Esophagus muscularis mucosa (tissue), 3 donors: Measurements from ENCODE around the gene CEP350.

Experiments
- POLR2A ChIP-seq: fragments of 450-650 bp; IDR thresholded peaks from one replicate; pipeline ENCODE4 v1.6.1; 2017; ENCODE audit warnings: antibody characterized with exemption, moderate library complexity, mild to moderate bottlenecking, low read depth
- TF ChIP-seq, protein P1 (sequence below), 3 experiments: fragments of 200-600 bp in 2 of 3; fragments of 450-650 bp in 1 of 3; sonication (generic) in 2 of 3; IDR thresholded peaks; one replicate each; pipeline ENCODE4 v1.5.1; 2017 to 2019; ENCODE audit warnings: antibody characterized with exemption in 3 of 3, mild to moderate bottlenecking in 2 of 3, moderate library complexity in 1 of 3

DNA sequence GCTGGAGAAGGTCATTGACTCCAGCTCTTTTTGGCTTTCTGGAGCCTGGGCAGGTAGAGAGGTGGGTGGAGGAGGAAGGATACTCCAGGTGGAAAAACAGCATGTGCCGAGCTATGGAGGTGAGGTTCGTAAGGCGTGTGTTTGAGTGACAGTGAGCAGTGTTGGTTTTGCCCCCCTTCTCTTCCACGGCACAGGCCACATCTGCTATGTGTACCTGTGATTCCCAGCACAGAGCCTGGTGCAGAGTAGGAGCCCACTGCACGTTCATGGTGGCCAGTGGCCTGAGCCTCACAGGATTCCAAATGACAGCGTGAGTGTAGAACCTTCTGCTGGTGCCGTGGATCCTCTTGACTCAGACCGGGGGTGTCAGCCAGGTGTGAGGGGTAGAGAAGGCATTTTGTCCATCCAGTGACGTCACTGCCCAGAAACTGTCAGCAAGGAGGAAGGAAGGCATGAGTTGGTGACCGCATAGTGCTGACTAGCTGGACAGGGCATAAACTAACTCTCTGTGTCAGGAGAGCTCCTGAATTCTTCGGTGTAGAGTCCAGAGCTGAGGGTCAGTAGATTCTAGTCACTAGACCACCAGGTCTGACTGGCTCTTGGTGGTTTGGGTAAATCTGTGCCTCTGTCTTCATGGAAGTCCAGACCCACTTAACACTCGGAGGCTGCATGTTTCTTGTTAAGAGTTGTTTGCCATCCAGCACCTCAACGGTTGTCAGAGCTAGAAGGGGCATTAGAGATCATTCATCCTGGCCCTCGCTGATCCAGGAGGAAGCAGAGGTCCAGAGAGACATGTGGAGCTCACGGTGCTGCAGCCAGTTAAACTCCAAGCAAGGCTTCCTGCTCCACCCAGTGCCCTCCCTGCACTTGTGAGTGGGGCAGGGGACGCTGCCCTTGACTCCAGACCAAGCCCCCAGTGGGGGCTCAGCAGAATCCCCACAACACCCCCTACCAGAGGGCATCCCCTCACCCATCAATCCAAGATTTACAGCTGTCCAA is 203.8 kb downstream of the CEP350 start:
- TF ChIP-seq, protein P1, sequence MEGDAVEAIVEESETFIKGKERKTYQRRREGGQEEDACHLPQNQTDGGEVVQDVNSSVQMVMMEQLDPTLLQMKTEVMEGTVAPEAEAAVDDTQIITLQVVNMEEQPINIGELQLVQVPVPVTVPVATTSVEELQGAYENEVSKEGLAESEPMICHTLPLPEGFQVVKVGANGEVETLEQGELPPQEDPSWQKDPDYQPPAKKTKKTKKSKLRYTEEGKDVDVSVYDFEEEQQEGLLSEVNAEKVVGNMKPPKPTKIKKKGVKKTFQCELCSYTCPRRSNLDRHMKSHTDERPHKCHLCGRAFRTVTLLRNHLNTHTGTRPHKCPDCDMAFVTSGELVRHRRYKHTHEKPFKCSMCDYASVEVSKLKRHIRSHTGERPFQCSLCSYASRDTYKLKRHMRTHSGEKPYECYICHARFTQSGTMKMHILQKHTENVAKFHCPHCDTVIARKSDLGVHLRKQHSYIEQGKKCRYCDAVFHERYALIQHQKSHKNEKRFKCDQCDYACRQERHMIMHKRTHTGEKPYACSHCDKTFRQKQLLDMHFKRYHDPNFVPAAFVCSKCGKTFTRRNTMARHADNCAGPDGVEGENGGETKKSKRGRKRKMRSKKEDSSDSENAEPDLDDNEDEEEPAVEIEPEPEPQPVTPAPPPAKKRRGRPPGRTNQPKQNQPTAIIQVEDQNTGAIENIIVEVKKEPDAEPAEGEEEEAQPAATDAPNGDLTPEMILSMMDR (IDR thresholded peaks at IDR 0.05): no peak
- no peak for TF ChIP-seq POLR2A
